HepG2 (cell line): Measurements from ENCODE around the gene E2F1. TPM values are rescaled to one million over a fixed set of nuclear protein-coding genes. Genes with fewer than 3 reads are reported as not detected.

Experiments
- BATF2 ChIP-seq: sonication (generic); formaldehyde crosslinking; IDR thresholded peaks from 2 replicates; pipeline ENCODE4 v1.8.0; 2022; ENCODE audit warnings: mild to moderate bottlenecking, missing genetic modification reagents, moderate library complexity
- BCL3 ChIP-seq: sonication (generic); formaldehyde crosslinking; IDR thresholded peaks from 2 replicates; pipeline ENCODE4 v1.5.1; 2020; ENCODE audit warnings: mild to moderate bottlenecking, missing genetic modification reagents, moderate library complexity
- CHD2 ChIP-seq: IDR thresholded peaks from 2 replicates; pipeline ENCODE4 v1.6.1; 2011; ENCODE audit warnings: low read depth, low read length, improper control_type of control experiment
- EP300 ChIP-seq, 3 experiments: sonication (generic) in 1 of 3; formaldehyde crosslinking in 1 of 3; IDR thresholded peaks; 2 replicates each; pipeline versions ENCODE4 v1.5.1 to v1.6.1; 2011 to 2020; ENCODE audit warnings: low read depth in 2 of 3, low read length in 2 of 3, borderline replicate concordance in 1 of 3, improper control_type of control experiment in 1 of 3, mild to moderate bottlenecking in 1 of 3, missing genetic modification reagents in 1 of 3, moderate library complexity in 1 of 3
- HMGXB4 ChIP-seq, 2 experiments: sonication (generic) in 1 of 2; formaldehyde crosslinking in 1 of 2; IDR thresholded peaks; 2 replicates each; pipeline versions ENCODE4 v1.4.0 to v1.6.1; 2018 to 2020; ENCODE audit warnings: missing genetic modification reagents in 2 of 2, borderline replicate concordance in 1 of 2, low read depth in 1 of 2, mild to moderate bottlenecking in 1 of 2, missing biosample characterization in 1 of 2
- MXD1 ChIP-seq: sonication (generic); formaldehyde crosslinking; IDR thresholded peaks from 2 replicates; pipeline ENCODE4 v1.4.0; 2020; ENCODE audit warnings: mild to moderate bottlenecking, missing genetic modification reagents
- NFIC ChIP-seq: IDR thresholded peaks from 2 replicates; pipeline ENCODE4 v1.6.1; 2012; ENCODE audit warnings: mild to moderate bottlenecking, low read length, inconsistent platforms
- NRL ChIP-seq: sonication (generic); formaldehyde crosslinking; IDR thresholded peaks from 2 replicates; pipeline ENCODE4 v1.5.0; 2020; ENCODE audit warnings: missing genetic modification reagents, mild to moderate bottlenecking, moderate library complexity, borderline replicate concordance
- RFX5 ChIP-seq: IDR thresholded peaks from 2 replicates; pipeline ENCODE4 v1.6.1; 2011; ENCODE audit warnings: low read depth, low read length, improper control_type of control experiment
- SKIL ChIP-seq: sonication (generic); formaldehyde crosslinking; IDR thresholded peaks from 2 replicates; pipeline ENCODE4 v1.8.0; 2022; ENCODE audit warnings: missing genetic modification reagents, mild to moderate bottlenecking, moderate library complexity, borderline replicate concordance
- ZBTB4 ChIP-seq: sonication (generic); formaldehyde crosslinking; IDR thresholded peaks from 2 replicates; pipeline ENCODE4 v1.4.0; 2020; ENCODE audit warnings: missing genetic modification reagents, mild to moderate bottlenecking, borderline replicate concordance
- ZNF121 ChIP-seq: sonication (generic); formaldehyde crosslinking; IDR thresholded peaks from 2 replicates; pipeline ENCODE4 v1.5.0; 2020; ENCODE audit warnings: mild to moderate bottlenecking, missing genetic modification reagents
- ZNF333 ChIP-seq: sonication (generic); formaldehyde crosslinking; IDR thresholded peaks from 2 replicates; pipeline ENCODE4 v1.4.0; 2020; ENCODE audit warnings: mild to moderate bottlenecking, missing genetic modification reagents, borderline replicate concordance
- ZNF550 ChIP-seq: sonication (generic); formaldehyde crosslinking; IDR thresholded peaks from 2 replicates; pipeline ENCODE4 v1.4.0; 2020; ENCODE audit warnings: mild to moderate bottlenecking, missing genetic modification reagents, borderline replicate concordance
- ZNF605 ChIP-seq: sonication (generic); formaldehyde crosslinking; IDR thresholded peaks from 2 replicates; pipeline ENCODE4 v1.8.0; 2022; ENCODE audit warnings: mild to moderate bottlenecking, missing genetic modification reagents
- ZNF788 ChIP-seq: sonication (generic); formaldehyde crosslinking; IDR thresholded peaks from 2 replicates; pipeline ENCODE4 v1.5.0; 2020; ENCODE audit warnings: mild to moderate bottlenecking, missing genetic modification reagents, borderline replicate concordance
- polyA plus RNA-seq, 8 experiments: library from polyadenylated mRNA; depleted of rRNA in 3 of 8; stranded (reverse) in 7 of 8; unstranded in 1 of 8; fragments of >200 nt; fragmentation: Illumina TruSeq in 4 of 8; extraction: Trizol in 4 of 8; gene quantifications; 2 replicates each; pipeline versions ENCODE4 v1.2.1 to v1.2.3, GENCODE V29; 2011 to 2016; ENCODE audit warnings: low read depth in 4 of 8, missing spikeins in 1 of 8, mixed read lengths in 1 of 8; ENCODE audit not compliant: insufficient read depth in 1 of 8
- total RNA-seq, 5 experiments: library from RNA; depleted of rRNA; stranded (reverse); fragments of >200 nt; fragmentation: Illumina TruSeq; extraction: Trizol; gene quantifications; 2 replicates each; pipeline ENCODE4 v1.2.3, GENCODE V29; 2016; ENCODE audit warnings: low read depth in 1 of 5

E2F1 gene
- total and polyA plus RNA-seq, 2 of the 13 experiments (the other 11 are each of a cell fraction or from before 2014, with no cell fraction given), result 25.5 to 39.4 TPM

- TF ChIP-seq ZBTB4 (CRISPR knock-in tag), result no peak; the same call in 1 of the 2 replicates
- peak; percentile 54; the same call in 1 of the 2 replicates for TF ChIP-seq MXD1
- TF ChIP-seq CHD2, result no peak
- TF ChIP-seq NRL (CRISPR knock-in tag), result 0 out of 2 replicates have a peak, but pooled peaks have one; percentile 57
- no peak for TF ChIP-seq ZNF788 (CRISPR knock-in tag)
- peak; percentile 61; the same call in 1 of the 2 replicates for TF ChIP-seq ZNF121 (CRISPR knock-in tag)
- no peak for TF ChIP-seq SKIL (CRISPR knock-in tag)
- TF ChIP-seq ZNF333 (CRISPR knock-in tag), result 0 out of 2 replicates have a peak, but pooled peaks have one; percentile 65
- TF ChIP-seq ZNF550, result 0 out of 2 replicates have a peak, but pooled peaks have one; percentile 71
- peak; percentile 4; the same call in 1 of the 2 replicates for TF ChIP-seq ZNF605 (CRISPR knock-in tag)
- no peak for TF ChIP-seq EP300 (IDR thresholded peaks at IDR 0.05; ENCODE audit: low read depth in 2 of 2, low read length in 2 of 2)
- TF ChIP-seq EP300 (CRISPR knock-in tag; IDR thresholded peaks at IDR 0.05; ENCODE audit: borderline replicate concordance), result 0 out of 2 replicates have a peak, but pooled peaks have one; percentile 8
- TF ChIP-seq NFIC, result no peak
- TF ChIP-seq BCL3, result peak; percentile 9; the same call in 1 of the 2 replicates
- peak in 1 of 2 experiments; percentile 2; a peak in 1 of 4 replicates for TF ChIP-seq HMGXB4 (CRISPR knock-in tag; IDR thresholded peaks at IDR 0.05; ENCODE audit: borderline replicate concordance in 1 of 2, low read depth in 1 of 2)
- peak; percentile 36; the same call in 1 of the 2 replicates for TF ChIP-seq BATF2
- TF ChIP-seq RFX5, result no peak
Observed at GRCh38 chr20:33730946-33731692, 44.9 kb upstream of the E2F1 start (continued).
